GM12891 (cell line): ENCODE results near the gene ZNF425.

Source experiments
- POLR2A ChIP-seq: IDR thresholded peaks from 2 replicates; pipeline ENCODE4 v1.6.1; 2011; ENCODE audit warnings: low read depth, low read length, control low read depth
- POLR2AphosphoS5 ChIP-seq: IDR thresholded peaks from 2 replicates; pipeline ENCODE4 v1.6.1; 2011; ENCODE audit warnings: low read depth, low read length, control low read depth
- TAF1 ChIP-seq: IDR thresholded peaks from 2 replicates; pipeline ENCODE4 v1.6.1; 2011; ENCODE audit warnings: low read depth, low read length, control low read depth

DNA sequence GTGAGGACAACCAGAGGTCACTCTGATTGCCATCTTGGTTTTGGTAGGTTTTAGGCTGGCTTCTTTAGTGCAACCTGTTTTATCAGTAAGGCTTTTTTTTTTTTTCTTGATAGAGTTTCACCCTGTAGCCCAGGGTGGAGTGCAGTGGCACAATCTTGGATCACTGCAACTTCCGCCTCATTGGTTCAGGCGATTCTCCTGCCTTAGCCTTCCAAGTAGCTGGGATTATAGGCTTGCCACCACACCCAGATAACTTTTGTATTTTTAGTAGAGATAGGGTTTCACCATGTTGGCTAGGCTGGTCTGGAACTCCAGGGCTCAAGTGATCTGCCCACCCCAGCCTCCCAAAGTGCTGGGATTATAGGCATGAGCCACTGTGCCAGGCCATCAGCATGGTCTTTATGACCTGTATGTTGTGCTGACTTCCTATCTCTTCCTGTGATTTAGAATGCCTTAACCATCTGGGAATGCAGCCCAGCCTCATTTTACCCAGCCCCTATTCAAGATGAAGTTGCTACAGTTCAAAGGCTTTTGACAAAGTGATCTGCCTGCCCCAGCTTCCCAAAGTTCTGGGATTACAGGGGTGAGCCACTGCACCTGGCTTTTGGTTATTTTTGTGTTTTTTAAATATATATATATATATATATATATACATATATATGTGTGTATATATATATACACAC is 7.0 kb upstream of the ZNF425 start:
- TF ChIP-seq POLR2A (no peak), TAF1 (no peak), POLR2AphosphoS5 (no peak)
